ENCODE data around the gene PIAS3. TPM values are rescaled to one million over a fixed set of nuclear protein-coding genes. Genes with fewer than 3 reads are reported as not detected.
A peak's percentile ranks its signal among the peaks of the same experiment; 100 is the strongest.

The PIAS3 gene
- total RNA-seq, 2 donors from 2014 or later = 11.4 to 18.0 TPM

- H3K4me1 ChIP-seq = peaks cover 0 to 32% of the 10 kb centered on the region in 2 donors
- no peaks in the 10 kb centered on the region for H3K36me3 ChIP-seq
- TF ChIP-seq, protein P1, sequence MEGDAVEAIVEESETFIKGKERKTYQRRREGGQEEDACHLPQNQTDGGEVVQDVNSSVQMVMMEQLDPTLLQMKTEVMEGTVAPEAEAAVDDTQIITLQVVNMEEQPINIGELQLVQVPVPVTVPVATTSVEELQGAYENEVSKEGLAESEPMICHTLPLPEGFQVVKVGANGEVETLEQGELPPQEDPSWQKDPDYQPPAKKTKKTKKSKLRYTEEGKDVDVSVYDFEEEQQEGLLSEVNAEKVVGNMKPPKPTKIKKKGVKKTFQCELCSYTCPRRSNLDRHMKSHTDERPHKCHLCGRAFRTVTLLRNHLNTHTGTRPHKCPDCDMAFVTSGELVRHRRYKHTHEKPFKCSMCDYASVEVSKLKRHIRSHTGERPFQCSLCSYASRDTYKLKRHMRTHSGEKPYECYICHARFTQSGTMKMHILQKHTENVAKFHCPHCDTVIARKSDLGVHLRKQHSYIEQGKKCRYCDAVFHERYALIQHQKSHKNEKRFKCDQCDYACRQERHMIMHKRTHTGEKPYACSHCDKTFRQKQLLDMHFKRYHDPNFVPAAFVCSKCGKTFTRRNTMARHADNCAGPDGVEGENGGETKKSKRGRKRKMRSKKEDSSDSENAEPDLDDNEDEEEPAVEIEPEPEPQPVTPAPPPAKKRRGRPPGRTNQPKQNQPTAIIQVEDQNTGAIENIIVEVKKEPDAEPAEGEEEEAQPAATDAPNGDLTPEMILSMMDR (IDR thresholded peaks at IDR 0.05) = no peak
- H3K4me3 ChIP-seq = no peak overlapping the region
- no peaks in the 10 kb centered on the region for H3K27me3 ChIP-seq
- H3K9me3 ChIP-seq = no peaks in the 10 kb centered on the region
- peak overlapping the region; percentile 82 to 87 for H3K27ac ChIP-seq
- no peak for DNase-seq (ENCODE audit: low spot score)
These were observed 32.3 kb upstream of the PIAS3 start for GRCh38 chr1:145891143-145891542.

DNA sequence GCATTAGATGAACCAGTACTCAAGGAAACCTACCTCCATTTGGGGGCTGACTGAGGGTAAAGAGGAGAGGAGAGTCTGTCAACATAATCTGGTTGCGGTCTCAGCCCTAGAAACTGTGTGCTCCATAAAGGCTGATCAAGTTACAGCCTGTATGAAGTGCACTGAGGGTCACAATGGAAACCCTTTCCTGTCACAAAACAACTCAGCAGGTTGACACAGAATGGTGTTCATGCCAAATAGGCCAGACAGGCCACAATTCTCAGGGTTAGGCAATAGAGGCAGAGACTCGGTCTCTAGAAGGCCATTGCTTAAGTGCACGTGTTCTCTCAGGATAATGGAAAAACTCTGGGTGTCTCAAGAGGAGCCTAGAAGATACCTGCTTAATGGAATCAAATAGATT is 30.8 kb upstream of the PIAS3 start:
- no peak for DNase-seq (ENCODE audit: low spot score)
- Histone ChIP-seq H3K9me3 (no peaks in the 10 kb centered on the region), H3K4me1 (peaks cover 0 to 41% of the 10 kb centered on the region in 2 donors), H3K27ac (no peak overlapping the region), H3K27me3 (no peaks in the 10 kb centered on the region), H3K36me3 (no peaks in the 10 kb centered on the region), H3K4me3 (no peak overlapping the region)
- TF ChIP-seq, protein P1 (IDR thresholded peaks at IDR 0.05) = no peak

- Histone ChIP-seq H3K27ac (no peak overlapping the region), H3K36me3 (no peaks in the 10 kb centered on the region), H3K9me3 (no peaks in the 10 kb centered on the region), H3K27me3 (no peaks in the 10 kb centered on the region), H3K4me3 (no peak overlapping the region), H3K4me1 (peaks cover 0 to 34% of the 10 kb centered on the region in 2 donors)
- no peak for DNase-seq (ENCODE audit: low spot score)
- TF ChIP-seq, protein P1 (IDR thresholded peaks at IDR 0.05) = no peak
These were observed 28.8 kb upstream of the PIAS3 start for GRCh38 chr1:145887631-145888030.

GRCh38 chr1:145886816-145887215 is 27.9 kb upstream of the PIAS3 start:
- no peaks in the 10 kb centered on the region for H3K27me3 ChIP-seq
- H3K9me3 ChIP-seq = no peaks in the 10 kb centered on the region
- peak overlapping the region in 1 of 2 donors; percentile 65 for H3K4me3 ChIP-seq
- TF ChIP-seq, protein P1 (IDR thresholded peaks at IDR 0.05) = no peak
- peak overlapping the region in 1 of 2 donors; percentile 48 for H3K27ac ChIP-seq
- no peak for DNase-seq (ENCODE audit: low spot score)
- H3K36me3 ChIP-seq = no peaks in the 10 kb centered on the region
- peaks cover 0 to 26% of the 10 kb centered on the region in 2 donors for H3K4me1 ChIP-seq

GRCh38 chr1:145886390-145886789 is 27.5 kb upstream of the PIAS3 start:
- peak overlapping the region in 1 of 2 donors; percentile 48 for H3K27ac ChIP-seq
- no peaks in the 10 kb centered on the region for H3K27me3 ChIP-seq
- no peaks in the 10 kb centered on the region for H3K9me3 ChIP-seq
- DNase-seq (ENCODE audit: low spot score) = no peak
- TF ChIP-seq, protein P1 (IDR thresholded peaks at IDR 0.05) = no peak
- H3K4me3 ChIP-seq = peak overlapping the region; percentile 41 to 65
- no peaks in the 10 kb centered on the region for H3K36me3 ChIP-seq
- peaks cover 0 to 22% of the 10 kb centered on the region in 2 donors for H3K4me1 ChIP-seq

DNA sequence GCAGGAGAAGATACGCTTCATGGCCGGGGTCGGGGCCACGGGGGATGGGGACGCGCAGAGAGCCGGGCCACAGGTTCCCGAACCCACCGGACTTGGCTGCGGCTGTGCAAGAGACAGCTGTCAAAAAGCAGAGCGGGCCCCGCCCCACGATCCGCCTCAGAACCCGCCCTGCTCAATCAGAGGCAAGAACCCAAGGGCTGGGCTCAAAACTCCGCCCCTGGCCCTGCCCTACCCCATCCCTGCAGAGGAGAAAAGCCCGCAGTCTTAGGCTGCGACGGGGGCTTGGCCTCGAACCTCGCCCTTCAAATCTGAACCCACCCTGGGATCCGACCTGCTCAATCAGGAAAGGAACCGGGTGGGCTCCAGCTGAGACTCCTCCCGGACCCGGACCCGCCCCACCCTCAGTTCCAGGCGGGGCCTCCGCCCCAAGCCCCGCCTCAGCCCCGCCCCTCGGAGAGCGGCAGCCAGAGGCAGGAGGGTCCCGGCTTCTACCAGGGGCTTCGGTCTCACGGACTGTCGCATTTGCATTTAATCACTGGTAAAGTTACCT is 26.9 kb upstream of the PIAS3 start, which contains the start of gene ANKRD35:
TSS of gene ANKRD35 (minus strand) at position 129 of the 550 bp plus-strand sequence. CDS start at position 21, 108 bp downstream.
- Histone ChIP-seq H3K4me1 (peaks cover 0 to 16% of the 10 kb centered on the region in 2 donors), H3K36me3 (no peaks in the 10 kb centered on the region), H3K9me3 (no peaks in the 10 kb centered on the region), H3K27me3 (no peaks in the 10 kb centered on the region), H3K27ac (peak within 1 kb of the TSS in 1 of 2 donors; percentile 48), H3K4me3 (peak within 1 kb of the TSS; percentile 41 to 65)
- TF ChIP-seq, protein P1 (IDR thresholded peaks at IDR 0.05) = no peak
- peak; percentile 86 for DNase-seq (ENCODE audit: low spot score)

All from right atrium auricular region (tissue), 2 donors.